Activated T-helper 1 cell treated with anti-CD3 and anti-CD28 coated beads, Interleukin-2, amount 50 U/mL, for 16 hours (primary cell): ENCODE data around the gene LGALS13.

Source experiments
- DNase-seq, 2 donors: peaks; one replicate each; pipeline ENCODE4 v3.0.0-alpha.2; 2020; ENCODE audit warnings: low read depth in 1 of 2, low spot score in 1 of 2

The LGALS13 gene

GRCh38 chr19:39602224-39602623 is at the start of gene LGALS13:
Gene LGALS13 (plus strand): TSS chr19:39602524. CDS start chr19:39602569, 45 bp downstream.
- DNase-seq = no peak

GRCh38 chr19:39553082-39553652 is 49.2 kb upstream of the LGALS13 start:
- DNase-seq = no peak

GRCh38 chr19:39554701-39555311 is 47.5 kb upstream of the LGALS13 start:
- DNase-seq = no peak

- no peak for DNase-seq
Measured at GRCh38 chr19:39555883-39556282, 46.4 kb upstream of the LGALS13 start.

- DNase-seq = no peak
Measured at GRCh38 chr19:39557811-39558623, 44.3 kb upstream of the LGALS13 start.

GRCh38 chr19:39558624-39559117 is 43.7 kb upstream of the LGALS13 start:
- no peak for DNase-seq

GRCh38 chr19:39563408-39563807 is 38.9 kb upstream of the LGALS13 start:
- DNase-seq = no peak

- DNase-seq = no peak
Measured at GRCh38 chr19:39566064-39566463, 36.3 kb upstream of the LGALS13 start.

- no peak for DNase-seq
Measured at GRCh38 chr19:39568604-39569003, 33.7 kb upstream of the LGALS13 start.

GRCh38 chr19:39582442-39582841 is 19.9 kb upstream of the LGALS13 start:
- DNase-seq = no peak

GRCh38 chr19:39582891-39583625 is 19.3 kb upstream of the LGALS13 start:
- no peak for DNase-seq

- no peak for DNase-seq
Measured at GRCh38 chr19:39587496-39587895, 14.8 kb upstream of the LGALS13 start.

- no peak for DNase-seq
Measured at GRCh38 chr19:39588066-39588465, 14.3 kb upstream of the LGALS13 start.

GRCh38 chr19:39590265-39590664 is 12.1 kb upstream of the LGALS13 start:
- DNase-seq = no peak

- no peak for DNase-seq
Measured at GRCh38 chr19:39592381-39592780, 9.9 kb upstream of the LGALS13 start.

GRCh38 chr19:39595950-39596349 is 6.4 kb upstream of the LGALS13 start:
- DNase-seq = no peak

- DNase-seq = no peak
Measured at GRCh38 chr19:39596911-39597310, 5.4 kb upstream of the LGALS13 start.

- no peak for DNase-seq
Measured at GRCh38 chr19:39599116-39599515, 3.2 kb upstream of the LGALS13 start.

GRCh38 chr19:39603825-39604224 is 1.5 kb downstream of the LGALS13 start:
- DNase-seq = no peak

GRCh38 chr19:39607021-39607420 is 4.7 kb downstream of the LGALS13 start:
- DNase-seq = no peak

- DNase-seq = no peak
Measured at GRCh38 chr19:39607561-39607960, 5.2 kb downstream of the LGALS13 start.
